ENCODE measurements around the gene DNASE1L1.

DNA sequence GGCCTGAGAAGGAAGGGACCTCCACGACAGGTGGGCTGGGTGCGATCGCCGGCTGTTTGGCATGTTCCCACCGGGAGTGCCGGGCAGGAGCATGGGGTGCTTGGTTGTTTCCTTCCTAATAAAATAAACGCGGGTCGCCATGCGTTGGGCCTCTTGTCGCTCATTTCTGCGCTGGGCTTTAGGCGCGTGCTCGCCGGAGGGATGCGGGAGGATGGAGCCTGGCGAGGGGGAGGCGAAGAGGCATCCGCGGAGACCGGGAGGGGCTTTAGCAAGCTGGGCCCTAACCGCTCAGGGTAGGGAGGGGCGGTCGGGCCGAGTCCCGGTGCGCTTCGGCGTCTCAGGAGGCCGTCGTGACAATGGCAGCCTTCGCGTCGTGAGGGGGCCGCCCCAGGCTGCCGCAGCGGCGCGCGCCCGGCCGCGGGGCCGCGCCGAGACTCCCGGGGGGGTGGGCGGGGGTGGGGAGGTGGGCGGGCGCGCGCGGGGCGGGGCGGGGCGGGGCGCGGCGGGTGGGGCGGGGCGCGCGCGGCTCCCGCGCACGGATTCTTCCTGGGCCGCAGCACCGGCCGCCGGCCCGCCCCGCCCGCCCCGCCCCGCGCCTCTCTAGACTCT is 27.4 kb upstream of the DNASE1L1 start:
- no peak for TF ChIP-seq CTCF (IDR thresholded peaks at IDR 0.05)
- TF ChIP-seq MEF2A (IDR thresholded peaks at IDR 0.05; ENCODE audit: borderline replicate concordance, low read depth) = no peak
- TF ChIP-seq FOXJ3 (CRISPR knock-in tag; IDR thresholded peaks at IDR 0.05) = no peak
- no peak for TF ChIP-seq POLR2AphosphoS5 (IDR thresholded peaks at IDR 0.05; ENCODE audit: low read depth, low read length)
- no peak for TF ChIP-seq RFX5 (IDR thresholded peaks at IDR 0.05; ENCODE audit: low read length)
- no peak for TF ChIP-seq CHD2 (IDR thresholded peaks at IDR 0.05; ENCODE audit: low read length, partially characterized antibody)
- TF ChIP-seq FOSL2 (IDR thresholded peaks at IDR 0.05; ENCODE audit: borderline replicate concordance, low read depth) = no peak
- TF ChIP-seq EP300 (IDR thresholded peaks at IDR 0.05; ENCODE audit: borderline replicate concordance in 1 of 2, low read depth in 1 of 2, low read length in 1 of 2) = no peak
- no peak for TF ChIP-seq TEAD4 (IDR thresholded peaks at IDR 0.05; ENCODE audit: borderline replicate concordance, insufficient read depth)
- TF ChIP-seq, protein P1, sequence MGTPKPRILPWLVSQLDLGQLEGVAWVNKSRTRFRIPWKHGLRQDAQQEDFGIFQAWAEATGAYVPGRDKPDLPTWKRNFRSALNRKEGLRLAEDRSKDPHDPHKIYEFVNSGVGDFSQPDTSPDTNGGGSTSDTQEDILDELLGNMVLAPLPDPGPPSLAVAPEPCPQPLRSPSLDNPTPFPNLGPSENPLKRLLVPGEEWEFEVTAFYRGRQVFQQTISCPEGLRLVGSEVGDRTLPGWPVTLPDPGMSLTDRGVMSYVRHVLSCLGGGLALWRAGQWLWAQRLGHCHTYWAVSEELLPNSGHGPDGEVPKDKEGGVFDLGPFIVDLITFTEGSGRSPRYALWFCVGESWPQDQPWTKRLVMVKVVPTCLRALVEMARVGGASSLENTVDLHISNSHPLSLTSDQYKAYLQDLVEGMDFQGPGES (IDR thresholded peaks at IDR 0.05; ENCODE audit: low read depth, low read length) = no peak
- TF ChIP-seq YY1 (IDR thresholded peaks at IDR 0.05; ENCODE audit: low read depth) = no peak
- no peak for TF ChIP-seq EZH2phosphoT487 (IDR thresholded peaks at IDR 0.05; ENCODE audit: borderline replicate concordance, low read depth)

All from SK-N-SH (cell line).